ENCODE results near the gene P2RY14. TPM values are rescaled to one million over a fixed set of nuclear protein-coding genes. Genes with fewer than 3 reads are reported as not detected.

The P2RY14 gene
- total and polyA plus RNA-seq, 2 of the 13 experiments (the other 11 are each of a cell fraction or from before 2014, with no cell fraction given) = not detected

DNA sequence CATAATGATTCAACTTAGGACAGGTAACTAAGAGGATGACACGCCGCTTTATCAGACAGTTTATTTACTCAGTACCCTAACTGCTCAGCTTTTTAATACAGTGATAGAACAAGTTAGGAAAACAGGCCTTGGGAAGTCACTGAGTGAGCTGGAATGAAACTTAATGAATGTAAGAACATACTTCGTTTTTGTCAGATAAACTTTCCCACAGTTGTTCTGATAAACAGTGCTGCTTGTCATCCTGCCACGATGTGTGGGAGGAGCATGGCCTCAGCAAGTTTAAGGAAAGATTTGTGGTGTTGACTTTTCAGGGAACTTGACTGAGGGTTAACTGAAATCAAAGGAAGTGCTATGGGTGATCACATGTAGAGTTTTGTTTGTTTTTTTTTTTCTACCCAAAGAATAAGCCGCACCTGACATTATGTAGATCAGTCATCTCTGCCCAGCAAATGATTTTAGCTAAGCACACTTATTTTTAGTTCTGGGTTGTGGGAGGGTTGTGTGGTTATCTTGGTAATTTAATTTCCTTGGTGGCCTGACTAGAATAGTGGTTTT, 5.6 kb upstream of the P2RY14 start:
- Histone ChIP-seq H3K4me1 (ENCODE audit: insufficient read depth, low read length) (peaks cover 23% of the 10 kb centered on the region), H3K4me3 (replicated peaks in 1 of 3; ENCODE audit: insufficient read depth in 1 of 3, low read depth in 2 of 3, low read length in 3 of 3) (no peak overlapping the region), H3K9me3 (ENCODE audit: low read length) (no peaks in the 10 kb centered on the region), H3K36me3 (replicated peaks in 1 of 2; ENCODE audit: control insufficient read depth in 1 of 2, insufficient read depth in 2 of 2, low read length in 2 of 2) (no peaks in the 10 kb centered on the region), H3K4me2 (ENCODE audit: low read depth, low read length) (peak overlapping the region; percentile 58), H3K27ac (ENCODE audit: extremely low read length, insufficient read depth, low read length) (no peak overlapping the region), H3K27me3 (ENCODE audit: control insufficient read depth in 1 of 2, insufficient read depth in 2 of 2, low read length in 2 of 2) (no peaks in the 10 kb centered on the region), H4K20me1 (ENCODE audit: insufficient read depth, low read length) (no peaks in the 10 kb centered on the region), H3K79me2 (ENCODE audit: insufficient read depth, low read length) (no peaks in the 10 kb centered on the region), H3K9ac (ENCODE audit: insufficient read depth, low read depth, low read length) (no peak overlapping the region), H2AFZ (ENCODE audit: low read length) (no peak overlapping the region)
- intact Hi-C loops (cut with micrococcal nuclease; ENCODE audit: unreplicated experiment) (loop anchor here (1.0 to 5.0 kb wide), 3 partner anchors 57 to 217 kb away; no protein-coding TSS in a partner anchor), in situ Hi-C loops (cut with HindIII; ENCODE audit: extremely low pct_ligation_motif_present, low pct_unique_long_range_greater_than_20kb) (loop anchor here (5.0 kb wide), 2 partner anchors 57 to 117 kb away; no protein-coding TSS in a partner anchor)
- WGBS (ENCODE audit: low lambda C conversion rate) = 0% methylated on average over 5 of the region's 5 CpGs
- FAIRE-seq = peak; percentile 90
- BruUV-seq (replicated peaks) = no TSS peak
- ChIA-PET CTCF (ENCODE audit: low intra/inter-chr PET ratio, low total read pairs) (interaction anchor here (2.5 to 6.6 kb wide), 2 partner anchors 56 to 116 kb away, joined by 18 to 130 read pairs; no protein-coding TSS in a partner anchor), POLR2A (no interaction called here)
- peak; percentile 83 for ATAC-seq
- DNase-seq (ENCODE audit: low spot score) = peak; percentile 84
- TF ChIP-seq ETV5 (CRISPR knock-in tag; IDR thresholded peaks at IDR 0.05; ENCODE audit: borderline replicate concordance) (peak; percentile 51; the same call in 1 of the 2 replicates), EP300 (IDR thresholded peaks at IDR 0.05; ENCODE audit: low read depth in 2 of 2, low read length in 2 of 2) (peak in 1 of 2 experiments; percentile 66; a peak in 2 of 4 replicates), EP300 (CRISPR knock-in tag; IDR thresholded peaks at IDR 0.05; ENCODE audit: borderline replicate concordance) (0 out of 2 replicates have a peak, but pooled peaks have one; percentile 45), HDAC2 (CRISPR knock-in tag; IDR thresholded peaks at IDR 0.05) (peak; percentile 65; the same call in 1 of the 2 replicates), SOX6 (IDR thresholded peaks at IDR 0.05) (no peak), SOX6 (CRISPR knock-in tag; IDR thresholded peaks at IDR 0.05) (peak; percentile 88), SIX1 (CRISPR knock-in tag; IDR thresholded peaks at IDR 0.05; ENCODE audit: borderline replicate concordance) (peak; percentile 50; the same call in 1 of the 2 replicates), TCF7 (IDR thresholded peaks at IDR 0.05; ENCODE audit: low read depth) (peak; percentile 86)
- TF ChIP-seq, protein P1, sequence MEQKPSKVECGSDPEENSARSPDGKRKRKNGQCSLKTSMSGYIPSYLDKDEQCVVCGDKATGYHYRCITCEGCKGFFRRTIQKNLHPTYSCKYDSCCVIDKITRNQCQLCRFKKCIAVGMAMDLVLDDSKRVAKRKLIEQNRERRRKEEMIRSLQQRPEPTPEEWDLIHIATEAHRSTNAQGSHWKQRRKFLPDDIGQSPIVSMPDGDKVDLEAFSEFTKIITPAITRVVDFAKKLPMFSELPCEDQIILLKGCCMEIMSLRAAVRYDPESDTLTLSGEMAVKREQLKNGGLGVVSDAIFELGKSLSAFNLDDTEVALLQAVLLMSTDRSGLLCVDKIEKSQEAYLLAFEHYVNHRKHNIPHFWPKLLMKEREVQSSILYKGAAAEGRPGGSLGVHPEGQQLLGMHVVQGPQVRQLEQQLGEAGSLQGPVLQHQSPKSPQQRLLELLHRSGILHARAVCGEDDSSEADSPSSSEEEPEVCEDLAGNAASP (CRISPR knock-in tag; IDR thresholded peaks at IDR 0.05; ENCODE audit: borderline replicate concordance) = peak; percentile 36; the same call in 1 of the 2 replicates
- TF ChIP-seq, protein P2, sequence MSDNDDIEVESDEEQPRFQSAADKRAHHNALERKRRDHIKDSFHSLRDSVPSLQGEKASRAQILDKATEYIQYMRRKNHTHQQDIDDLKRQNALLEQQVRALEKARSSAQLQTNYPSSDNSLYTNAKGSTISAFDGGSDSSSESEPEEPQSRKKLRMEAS (IDR thresholded peaks at IDR 0.05) = peak; percentile 37; the same call in 1 of the 2 replicates
- TF ChIP-seq, protein P3, sequence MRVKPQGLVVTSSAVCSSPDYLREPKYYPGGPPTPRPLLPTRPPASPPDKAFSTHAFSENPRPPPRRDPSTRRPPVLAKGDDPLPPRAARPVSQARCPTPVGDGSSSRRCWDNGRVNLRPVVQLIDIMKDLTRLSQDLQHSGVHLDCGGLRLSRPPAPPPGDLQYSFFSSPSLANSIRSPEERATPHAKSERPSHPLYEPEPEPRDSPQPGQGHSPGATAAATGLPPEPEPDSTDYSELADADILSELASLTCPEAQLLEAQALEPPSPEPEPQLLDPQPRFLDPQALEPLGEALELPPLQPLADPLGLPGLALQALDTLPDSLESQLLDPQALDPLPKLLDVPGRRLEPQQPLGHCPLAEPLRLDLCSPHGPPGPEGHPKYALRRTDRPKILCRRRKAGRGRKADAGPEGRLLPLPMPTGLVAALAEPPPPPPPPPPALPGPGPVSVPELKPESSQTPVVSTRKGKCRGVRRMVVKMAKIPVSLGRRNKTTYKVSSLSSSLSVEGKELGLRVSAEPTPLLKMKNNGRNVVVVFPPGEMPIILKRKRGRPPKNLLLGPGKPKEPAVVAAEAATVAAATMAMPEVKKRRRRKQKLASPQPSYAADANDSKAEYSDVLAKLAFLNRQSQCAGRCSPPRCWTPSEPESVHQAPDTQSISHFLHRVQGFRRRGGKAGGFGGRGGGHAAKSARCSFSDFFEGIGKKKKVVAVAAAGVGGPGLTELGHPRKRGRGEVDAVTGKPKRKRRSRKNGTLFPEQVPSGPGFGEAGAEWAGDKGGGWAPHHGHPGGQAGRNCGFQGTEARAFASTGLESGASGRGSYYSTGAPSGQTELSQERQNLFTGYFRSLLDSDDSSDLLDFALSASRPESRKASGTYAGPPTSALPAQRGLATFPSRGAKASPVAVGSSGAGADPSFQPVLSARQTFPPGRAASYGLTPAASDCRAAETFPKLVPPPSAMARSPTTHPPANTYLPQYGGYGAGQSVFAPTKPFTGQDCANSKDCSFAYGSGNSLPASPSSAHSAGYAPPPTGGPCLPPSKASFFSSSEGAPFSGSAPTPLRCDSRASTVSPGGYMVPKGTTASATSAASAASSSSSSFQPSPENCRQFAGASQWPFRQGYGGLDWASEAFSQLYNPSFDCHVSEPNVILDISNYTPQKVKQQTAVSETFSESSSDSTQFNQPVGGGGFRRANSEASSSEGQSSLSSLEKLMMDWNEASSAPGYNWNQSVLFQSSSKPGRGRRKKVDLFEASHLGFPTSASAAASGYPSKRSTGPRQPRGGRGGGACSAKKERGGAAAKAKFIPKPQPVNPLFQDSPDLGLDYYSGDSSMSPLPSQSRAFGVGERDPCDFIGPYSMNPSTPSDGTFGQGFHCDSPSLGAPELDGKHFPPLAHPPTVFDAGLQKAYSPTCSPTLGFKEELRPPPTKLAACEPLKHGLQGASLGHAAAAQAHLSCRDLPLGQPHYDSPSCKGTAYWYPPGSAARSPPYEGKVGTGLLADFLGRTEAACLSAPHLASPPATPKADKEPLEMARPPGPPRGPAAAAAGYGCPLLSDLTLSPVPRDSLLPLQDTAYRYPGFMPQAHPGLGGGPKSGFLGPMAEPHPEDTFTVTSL (CRISPR knock-in tag; IDR thresholded peaks at IDR 0.05; ENCODE audit: borderline replicate concordance) = peak; percentile 40; the same call in 1 of the 2 replicates
- TF ChIP-seq, protein P4, sequence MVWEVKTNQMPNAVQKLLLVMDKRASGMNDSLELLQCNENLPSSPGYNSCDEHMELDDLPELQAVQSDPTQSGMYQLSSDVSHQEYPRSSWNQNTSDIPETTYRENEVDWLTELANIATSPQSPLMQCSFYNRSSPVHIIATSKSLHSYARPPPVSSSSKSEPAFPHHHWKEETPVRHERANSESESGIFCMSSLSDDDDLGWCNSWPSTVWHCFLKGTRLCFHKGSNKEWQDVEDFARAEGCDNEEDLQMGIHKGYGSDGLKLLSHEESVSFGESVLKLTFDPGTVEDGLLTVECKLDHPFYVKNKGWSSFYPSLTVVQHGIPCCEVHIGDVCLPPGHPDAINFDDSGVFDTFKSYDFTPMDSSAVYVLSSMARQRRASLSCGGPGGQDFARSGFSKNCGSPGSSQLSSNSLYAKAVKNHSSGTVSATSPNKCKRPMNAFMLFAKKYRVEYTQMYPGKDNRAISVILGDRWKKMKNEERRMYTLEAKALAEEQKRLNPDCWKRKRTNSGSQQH (CRISPR knock-in tag; IDR thresholded peaks at IDR 0.05; ENCODE audit: low read depth) = no peak

All from HepG2 (cell line).